ENCODE measurements around the gene SLC8A1. TPM values are rescaled to one million over a fixed set of nuclear protein-coding genes. Genes with fewer than 3 reads are reported as not detected.

SLC8A1 gene
- polyA plus RNA-seq, 3 donors, result 16.9 to 18.2 (median 18.0) TPM

DNA sequence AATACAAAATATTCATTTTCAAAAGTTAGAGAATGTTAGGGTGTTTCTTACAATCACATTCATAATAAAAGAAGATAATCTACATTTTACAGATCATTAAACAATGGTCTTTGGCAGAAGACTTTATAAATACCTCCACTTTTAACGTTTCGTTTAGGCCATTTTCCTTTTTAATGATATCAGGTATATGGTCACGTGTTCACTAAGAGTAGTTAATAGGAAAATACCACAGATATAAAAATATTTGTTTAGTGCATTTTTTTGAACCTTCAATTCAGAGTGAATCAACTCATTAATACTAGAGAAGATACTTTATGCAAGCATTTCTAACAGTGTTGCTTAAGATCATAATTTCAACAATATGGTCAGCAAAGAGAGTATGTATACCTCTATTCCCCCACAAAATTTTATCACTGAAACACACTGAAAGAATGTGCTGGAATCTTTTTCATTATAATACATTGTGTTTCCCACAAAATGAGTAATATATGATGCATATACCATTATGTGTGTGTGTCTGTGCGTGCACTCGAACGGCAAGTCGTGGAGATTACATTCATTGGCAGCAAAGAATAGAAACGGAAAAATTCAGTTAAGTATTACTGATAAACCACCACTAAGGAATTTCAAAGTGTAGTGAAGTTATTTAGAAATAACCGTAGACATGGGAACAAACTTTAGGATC lies 353.0 kb downstream of the SLC8A1 start:
- no peak overlapping the region for H3K4me3 Mint-ChIP-seq
- no peak for DNase-seq
- Histone ChIP-seq H3K4me2 (replicated peaks; ENCODE audit: extremely low read depth, low read length, poor library complexity, severe bottlenecking) (no peak overlapping the region), H3K9ac (ENCODE audit: insufficient read depth, low read length, poor library complexity, severe bottlenecking) (no peak overlapping the region), H4K20me1 (ENCODE audit: insufficient read depth, low read length) (no peaks in the 10 kb centered on the region), H3K79me2 (ENCODE audit: insufficient read depth, low read length) (no peaks in the 10 kb centered on the region), H3K4me1 (ENCODE audit: control insufficient read depth in 1 of 2, insufficient read depth in 2 of 2, low read length in 2 of 2) (no peaks in the 10 kb centered on the region), H3K9me3 (replicated peaks in 1 of 2; ENCODE audit: control insufficient read depth in 1 of 2, insufficient read depth in 1 of 2, low read length in 2 of 2) (no peaks in the 10 kb centered on the region), H3K27me3 (ENCODE audit: control insufficient read depth in 2 of 2, insufficient read depth in 2 of 2, low read length in 2 of 2) (no peaks in the 10 kb centered on the region), H3K27ac (ENCODE audit: low read depth in 1 of 2, low read length in 2 of 2) (no peak overlapping the region), H3K4me3 (replicated peaks in 1 of 3; ENCODE audit: low read depth in 2 of 3, low read length in 3 of 3) (no peak overlapping the region), H2AFZ (ENCODE audit: insufficient read depth, low read depth, low read length, poor library complexity, severe bottlenecking) (no peak overlapping the region), H3K36me3 (replicated peaks in 1 of 2; ENCODE audit: control insufficient read depth in 1 of 2, insufficient read depth in 2 of 2, low read length in 2 of 2) (no peaks in the 10 kb centered on the region)
- intact Hi-C loops (cut with micrococcal nuclease), result no loop called here
- H3K27me3 Mint-ChIP-seq (ENCODE audit: low read depth in 3 of 3), result no peaks in the 10 kb centered on the region
- no peaks in the 10 kb centered on the region for H3K36me3 Mint-ChIP-seq
- no peaks in the 10 kb centered on the region for H3K9me3 Mint-ChIP-seq
- H3K27ac Mint-ChIP-seq, result no peak overlapping the region
- H3K4me1 Mint-ChIP-seq, result peaks cover 3% of the 10 kb centered on the region
- TF ChIP-seq, protein P1, sequence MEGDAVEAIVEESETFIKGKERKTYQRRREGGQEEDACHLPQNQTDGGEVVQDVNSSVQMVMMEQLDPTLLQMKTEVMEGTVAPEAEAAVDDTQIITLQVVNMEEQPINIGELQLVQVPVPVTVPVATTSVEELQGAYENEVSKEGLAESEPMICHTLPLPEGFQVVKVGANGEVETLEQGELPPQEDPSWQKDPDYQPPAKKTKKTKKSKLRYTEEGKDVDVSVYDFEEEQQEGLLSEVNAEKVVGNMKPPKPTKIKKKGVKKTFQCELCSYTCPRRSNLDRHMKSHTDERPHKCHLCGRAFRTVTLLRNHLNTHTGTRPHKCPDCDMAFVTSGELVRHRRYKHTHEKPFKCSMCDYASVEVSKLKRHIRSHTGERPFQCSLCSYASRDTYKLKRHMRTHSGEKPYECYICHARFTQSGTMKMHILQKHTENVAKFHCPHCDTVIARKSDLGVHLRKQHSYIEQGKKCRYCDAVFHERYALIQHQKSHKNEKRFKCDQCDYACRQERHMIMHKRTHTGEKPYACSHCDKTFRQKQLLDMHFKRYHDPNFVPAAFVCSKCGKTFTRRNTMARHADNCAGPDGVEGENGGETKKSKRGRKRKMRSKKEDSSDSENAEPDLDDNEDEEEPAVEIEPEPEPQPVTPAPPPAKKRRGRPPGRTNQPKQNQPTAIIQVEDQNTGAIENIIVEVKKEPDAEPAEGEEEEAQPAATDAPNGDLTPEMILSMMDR (IDR thresholded peaks at IDR 0.05), result no peak
- no CpG with 5 or more reads among the region's 9 CpGs for WGBS (ENCODE audit: insufficient coverage)

- H3K36me3 ChIP-seq (replicated peaks in 1 of 2; ENCODE audit: control insufficient read depth in 1 of 2, insufficient read depth in 2 of 2, low read length in 2 of 2), result no peaks in the 10 kb centered on the region
- H3K36me3 Mint-ChIP-seq, result no peaks in the 10 kb centered on the region
Observed at GRCh38 chr2:40097691-40098385, 354.1 kb downstream of the SLC8A1 start.

More at GRCh38 chr2:40097691-40098385, 354.1 kb downstream of the SLC8A1 start:
- Mint-ChIP-seq H3K4me1 (peaks cover 3% of the 10 kb centered on the region), H3K9me3 (no peaks in the 10 kb centered on the region), H3K27me3 (ENCODE audit: low read depth in 3 of 3) (no peaks in the 10 kb centered on the region), H3K27ac (no peak overlapping the region), H3K4me3 (no peak overlapping the region)
- H3K27ac ChIP-seq (ENCODE audit: low read depth in 1 of 2, low read length in 2 of 2), result no peak overlapping the region
- no peaks in the 10 kb centered on the region for H3K79me2 ChIP-seq (ENCODE audit: insufficient read depth, low read length)
- no peaks in the 10 kb centered on the region for H3K9me3 ChIP-seq (replicated peaks in 1 of 2; ENCODE audit: control insufficient read depth in 1 of 2, insufficient read depth in 1 of 2, low read length in 2 of 2)
- no peaks in the 10 kb centered on the region for H3K27me3 ChIP-seq (ENCODE audit: control insufficient read depth in 2 of 2, insufficient read depth in 2 of 2, low read length in 2 of 2)
- H2AFZ ChIP-seq (ENCODE audit: insufficient read depth, low read depth, low read length, poor library complexity, severe bottlenecking), result no peak overlapping the region
- H3K9ac ChIP-seq (ENCODE audit: insufficient read depth, low read length, poor library complexity, severe bottlenecking), result no peak overlapping the region
- no peaks in the 10 kb centered on the region for H4K20me1 ChIP-seq (ENCODE audit: insufficient read depth, low read length)
- no peak overlapping the region for H3K4me2 ChIP-seq (replicated peaks; ENCODE audit: extremely low read depth, low read length, poor library complexity, severe bottlenecking)
- H3K4me1 ChIP-seq (ENCODE audit: control insufficient read depth in 1 of 2, insufficient read depth in 2 of 2, low read length in 2 of 2), result no peaks in the 10 kb centered on the region
- DNase-seq, result no peak
- no CpG with 5 or more reads among the region's 2 CpGs for WGBS (ENCODE audit: insufficient coverage)
- no peak overlapping the region for H3K4me3 ChIP-seq (replicated peaks in 1 of 3; ENCODE audit: low read depth in 2 of 3, low read length in 3 of 3)
- TF ChIP-seq, protein P1 (IDR thresholded peaks at IDR 0.05), result no peak
- intact Hi-C loops (cut with micrococcal nuclease), result no loop called here

Measured in CD14-positive monocyte (primary cell).